Epidermal melanocyte (primary cell): ENCODE results near the gene ARVCF.

ENCODE experiments used
- DNase-seq: peaks from one replicate; pipeline ENCODE4 v3.0.0; 2011; ENCODE audit warnings: low spot score; ENCODE audit not compliant: insufficient read length

The ARVCF gene

DNA sequence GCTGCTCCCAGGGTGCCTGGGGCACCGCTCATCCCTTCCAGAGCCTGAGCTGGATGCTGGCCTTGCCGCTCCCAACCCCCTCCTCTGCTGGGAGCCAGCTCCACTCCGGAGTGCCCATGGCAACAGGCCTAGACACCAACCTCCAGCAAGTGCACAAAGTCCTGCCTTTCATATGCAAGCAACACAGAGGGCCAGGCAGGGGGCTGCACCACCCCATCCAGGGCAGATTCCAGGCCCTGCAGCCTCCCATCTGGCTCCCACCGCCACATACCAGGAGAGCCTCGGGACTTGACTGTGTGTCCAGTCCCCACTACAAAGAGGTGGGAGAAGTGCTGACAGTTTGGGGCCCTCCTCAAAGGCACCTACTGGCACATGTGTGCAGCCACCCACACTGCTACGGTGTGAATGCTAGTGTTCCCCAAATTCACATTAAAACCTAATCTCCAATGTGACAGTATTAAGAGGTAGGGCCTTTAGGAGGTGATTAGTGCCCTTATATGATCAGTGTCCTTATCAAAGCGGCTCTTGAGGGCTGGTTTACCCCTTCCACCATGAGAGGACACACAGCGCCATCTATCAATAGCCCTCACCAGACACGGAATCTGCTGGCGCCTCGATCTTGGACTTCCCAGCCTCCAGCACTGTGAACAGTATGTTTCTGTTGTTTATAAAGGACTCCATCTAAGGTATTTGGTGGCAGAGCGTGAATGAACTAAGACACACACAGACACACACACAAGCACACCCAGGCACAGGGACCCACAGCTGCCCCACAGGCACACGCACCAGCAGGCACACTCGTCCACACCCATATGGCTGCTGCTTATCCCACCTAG is 16.2 kb downstream of the ARVCF start:
- no peak for DNase-seq

DNA sequence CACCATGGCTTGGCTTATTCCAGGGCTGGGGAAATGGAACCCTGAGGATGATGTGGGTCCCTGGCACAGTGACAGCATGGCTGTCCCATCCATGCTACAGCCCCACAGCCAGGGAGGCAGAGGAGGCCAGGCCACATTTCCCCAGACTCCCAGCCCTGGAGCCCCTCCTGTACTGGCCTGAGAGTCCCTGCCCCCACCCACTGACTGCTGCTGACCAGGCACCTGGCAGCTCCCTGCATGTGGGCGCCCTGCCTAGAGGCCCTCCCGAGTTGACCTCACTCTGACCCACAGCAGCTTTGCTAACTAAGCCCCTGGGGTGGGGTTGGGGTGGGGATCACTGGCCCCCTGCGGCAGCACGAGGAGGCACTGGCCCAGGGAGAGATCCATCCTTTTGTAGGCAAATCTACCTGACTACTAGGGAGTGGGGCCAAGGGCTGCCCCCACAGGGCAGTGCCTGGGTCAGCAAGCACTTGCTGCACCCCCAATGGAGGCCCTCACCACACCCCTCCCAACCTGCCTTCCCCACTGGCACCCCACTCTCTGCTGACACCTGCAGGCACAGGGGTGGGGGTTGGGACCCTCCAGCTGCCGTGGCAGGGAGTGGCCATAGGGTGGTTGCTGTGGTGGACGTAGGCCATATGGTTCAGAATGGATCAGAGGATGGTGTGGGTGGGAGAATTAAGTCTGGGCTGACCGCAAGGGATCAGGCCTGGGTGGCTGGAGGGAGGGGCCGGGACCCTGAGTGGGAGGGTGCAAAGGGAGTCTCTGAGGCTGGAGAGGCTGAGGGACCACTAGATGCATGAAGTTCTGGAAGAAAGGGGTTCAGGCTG is 17.4 kb downstream of the ARVCF start:
- DNase-seq: no peak

GRCh38 chr22:19998232-19998951 is 18.2 kb downstream of the ARVCF start:
- no peak for DNase-seq

- no peak for DNase-seq
Measured at GRCh38 chr22:19997561-19998231, 18.9 kb downstream of the ARVCF start.

GRCh38 chr22:19996694-19997384 is 19.8 kb downstream of the ARVCF start:
- no peak for DNase-seq

- DNase-seq: no peak
Measured at GRCh38 chr22:19995611-19996339, 20.8 kb downstream of the ARVCF start.

DNA sequence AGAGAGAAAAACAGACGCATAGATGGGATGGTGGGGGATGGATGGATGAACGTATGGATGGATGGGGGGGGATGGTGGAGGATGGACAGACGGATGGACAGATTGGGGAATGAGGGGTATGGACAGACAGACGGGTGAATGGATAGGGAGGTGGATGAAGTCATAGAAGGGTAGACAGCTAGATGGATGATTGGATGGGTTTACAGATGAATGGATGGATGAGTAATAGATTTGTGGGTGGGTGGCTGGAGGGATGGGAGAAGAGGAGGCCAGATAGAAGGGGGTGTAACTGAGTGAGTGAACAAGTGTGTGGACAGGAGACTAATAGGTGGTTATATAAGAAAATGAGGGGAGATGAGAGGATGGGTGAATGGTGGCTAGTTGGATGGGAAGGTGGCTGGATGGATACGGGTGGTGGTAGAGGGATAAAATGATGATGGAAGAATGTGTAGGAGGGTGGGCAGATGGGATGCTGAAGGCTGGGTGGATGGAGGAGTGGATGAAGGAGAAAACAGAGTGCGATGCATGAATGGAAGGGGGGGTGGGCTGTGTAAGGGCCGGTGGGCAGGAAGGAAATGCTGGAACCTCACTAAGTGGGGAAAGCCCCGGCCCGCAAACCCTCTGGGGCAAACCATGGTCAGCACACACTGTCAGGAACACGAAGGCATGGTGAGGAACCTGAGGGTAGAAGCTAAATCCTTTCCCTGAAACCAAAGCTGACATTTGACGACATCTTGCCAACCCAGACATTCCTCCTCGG is 21.6 kb downstream of the ARVCF start:
- no peak for DNase-seq

DNA sequence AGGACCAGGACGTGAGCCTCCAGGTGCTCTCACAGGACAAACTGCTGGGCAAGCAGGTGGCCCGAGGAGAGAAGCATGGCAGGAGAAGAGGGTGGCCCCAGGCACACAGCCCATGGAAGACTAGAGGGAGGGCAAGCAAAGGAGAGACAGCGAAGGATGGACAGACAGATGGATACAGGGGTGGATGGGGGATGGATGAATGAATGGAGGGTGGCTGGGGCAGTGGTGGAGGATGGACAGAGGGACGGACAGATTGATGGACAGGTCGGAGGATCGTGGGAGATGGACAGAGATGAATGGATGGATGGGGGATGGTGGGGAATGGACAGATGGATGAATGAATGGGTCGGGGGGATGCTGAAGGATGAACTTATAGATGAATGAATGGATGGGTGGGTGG is 22.7 kb downstream of the ARVCF start:
- no peak for DNase-seq

DNA sequence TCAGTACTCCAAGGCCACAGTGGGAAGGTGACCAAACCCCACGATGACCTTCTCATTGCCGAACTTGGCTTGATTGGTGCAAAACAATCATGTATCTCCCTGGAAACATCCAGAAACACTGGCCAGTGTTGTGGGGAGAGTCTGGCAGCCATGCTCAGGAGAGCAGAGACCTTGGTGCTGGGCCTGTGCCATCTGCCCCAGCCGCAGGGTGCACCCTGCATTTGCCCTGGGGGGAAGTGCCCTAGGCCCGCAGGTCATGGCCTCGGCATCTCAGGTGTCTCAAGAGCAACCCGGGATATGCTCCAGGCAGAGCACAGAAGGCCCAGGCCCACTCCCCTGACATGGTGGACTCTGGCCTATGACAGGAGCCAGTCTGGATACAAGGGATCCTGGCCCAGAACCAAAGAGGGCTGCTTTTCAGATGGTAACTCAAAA is 23.7 kb downstream of the ARVCF start:
- DNase-seq: no peak

GRCh38 chr22:19992481-19992911 is 24.1 kb downstream of the ARVCF start:
- no peak for DNase-seq

GRCh38 chr22:19991645-19992451 is 24.8 kb downstream of the ARVCF start:
- DNase-seq: no peak

- DNase-seq: no peak
Measured at GRCh38 chr22:19991395-19991644, 25.3 kb downstream of the ARVCF start.

GRCh38 chr22:19990609-19991394 is 25.8 kb downstream of the ARVCF start:
- no peak for DNase-seq

DNA sequence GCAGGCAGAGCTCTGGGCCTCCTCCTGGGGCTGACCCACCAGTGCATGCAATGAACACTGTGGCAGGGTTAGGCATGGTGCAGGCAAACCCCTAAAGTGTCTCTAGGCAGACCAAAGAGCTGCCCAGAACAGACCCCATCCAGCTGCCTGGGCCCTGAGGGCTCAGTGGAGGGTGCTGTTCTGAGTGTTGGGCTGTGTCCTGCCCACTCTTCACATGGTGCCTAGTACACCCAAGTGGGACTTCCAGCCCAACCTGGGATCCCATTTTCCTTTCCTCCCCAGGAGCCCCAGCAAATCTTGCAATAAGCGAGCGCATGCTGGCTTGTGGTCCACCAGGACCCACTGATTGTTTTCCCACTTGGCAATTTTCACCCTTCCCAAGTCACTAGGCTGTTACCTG is 26.4 kb downstream of the ARVCF start:
- no peak for DNase-seq

DNA sequence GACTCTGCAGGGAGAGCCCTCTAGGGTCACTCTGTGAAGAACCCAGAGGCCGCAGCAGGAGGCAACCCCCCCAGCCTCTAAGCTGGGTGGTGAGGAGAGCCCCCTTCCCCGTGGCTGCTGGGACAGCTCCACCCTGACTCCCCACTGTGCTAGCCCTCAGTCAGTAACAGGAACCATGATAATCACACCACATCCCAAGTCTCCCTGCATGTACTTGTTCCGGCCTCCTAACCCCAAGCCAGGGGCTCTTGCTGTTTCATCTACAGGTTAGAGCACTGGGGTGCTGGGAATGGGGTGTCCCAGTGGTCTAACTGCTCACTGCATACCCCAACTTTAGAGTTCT is 26.9 kb downstream of the ARVCF start:
- DNase-seq: no peak

GRCh38 chr22:19988965-19989724 is 27.5 kb downstream of the ARVCF start:
- DNase-seq: no peak

- no peak for DNase-seq
Measured at GRCh38 chr22:19988331-19988808, 28.3 kb downstream of the ARVCF start.
